ENCODE data around the gene ZNF266.

Gene ZNF266

GRCh38 chr19:9381361-9381785, 54.0 kb downstream of the ZNF266 start:
- Histone ChIP-seq H3K27ac (ENCODE audit: poor library complexity, severe bottlenecking) (no peak overlapping the region), H3K4me3 (ENCODE audit: severe bottlenecking) (no peak overlapping the region), H3K36me3 (ENCODE audit: low read depth) (peaks cover 54% of the 10 kb centered on the region), H3K27me3 (ENCODE audit: insufficient read depth, poor library complexity, severe bottlenecking) (no peaks in the 10 kb centered on the region), H3K9me3 (ENCODE audit: severe bottlenecking) (peaks cover 37% of the 10 kb centered on the region), H3K4me1 (ENCODE audit: insufficient read depth, poor library complexity, severe bottlenecking) (no peaks in the 10 kb centered on the region)
- DNase-seq (ENCODE audit: low spot score) (no peak), ATAC-seq (ENCODE audit: low read depth) (no peak)
- TF ChIP-seq CTCF (IDR thresholded peaks at IDR 0.05; ENCODE audit: poor library complexity, severe bottlenecking) = no peak

- no peaks in the 10 kb centered on the region for H3K36me3 ChIP-seq (ENCODE audit: low read depth)
- peaks cover 7% of the 10 kb centered on the region for H3K9me3 ChIP-seq (ENCODE audit: severe bottlenecking)
Measured at GRCh38 chr19:9370738-9371619, 64.4 kb downstream of the ZNF266 start.

GRCh38 chr19:9362905-9363304, 72.5 kb downstream of the ZNF266 start, which contains the start of gene ZNF177:
TSS of gene ZNF177 (plus strand) at chr19:9363013. CDS start at chr19:9378312, 15,299 bp downstream.
- no peak for TF ChIP-seq CTCF (IDR thresholded peaks at IDR 0.05; ENCODE audit: poor library complexity, severe bottlenecking)
- Histone ChIP-seq H3K9me3 (ENCODE audit: severe bottlenecking) (peaks cover 2% of the 10 kb centered on the region), H3K27ac (ENCODE audit: poor library complexity, severe bottlenecking) (no peak within 1 kb of the TSS), H3K4me3 (ENCODE audit: severe bottlenecking) (peak within 1 kb of the TSS; percentile 31), H3K4me1 (ENCODE audit: insufficient read depth, poor library complexity, severe bottlenecking) (no peaks in the 10 kb centered on the region), H3K36me3 (ENCODE audit: low read depth) (no peaks in the 10 kb centered on the region), H3K27me3 (ENCODE audit: insufficient read depth, poor library complexity, severe bottlenecking) (no peaks in the 10 kb centered on the region)
- ATAC-seq (ENCODE audit: low read depth) (peak; percentile 64), DNase-seq (ENCODE audit: low spot score) (peak; percentile 54)

More at GRCh38 chr19:9370738-9371619, 64.4 kb downstream of the ZNF266 start:
- ATAC-seq (ENCODE audit: low read depth) (no peak), DNase-seq (ENCODE audit: low spot score) (no peak)
- Histone ChIP-seq H3K27ac (ENCODE audit: poor library complexity, severe bottlenecking) (no peak overlapping the region), H3K4me3 (ENCODE audit: severe bottlenecking) (no peak overlapping the region), H3K4me1 (ENCODE audit: insufficient read depth, poor library complexity, severe bottlenecking) (no peaks in the 10 kb centered on the region), H3K27me3 (ENCODE audit: insufficient read depth, poor library complexity, severe bottlenecking) (no peaks in the 10 kb centered on the region)
- TF ChIP-seq CTCF (IDR thresholded peaks at IDR 0.05; ENCODE audit: poor library complexity, severe bottlenecking) = no peak
